ENCODE measurements around the gene RSBN1L. TPM values are rescaled to one million over a fixed set of nuclear protein-coding genes. Genes with fewer than 3 reads are reported as not detected.
A peak's percentile ranks its signal among the peaks of the same experiment; 100 is the strongest.

RSBN1L gene
- polyA plus RNA-seq, 1 of the 3 experiments (the other 2 are of a cell fraction), result 6.5 TPM

GRCh38 chr7:77826300-77826699 is 130.0 kb downstream of the RSBN1L start:
- no peak overlapping the region for H3K4me3 ChIP-seq (ENCODE audit: low read depth in 2 of 2, low read length in 1 of 2)
- peaks cover 59% of the 10 kb centered on the region for H3K79me2 ChIP-seq (ENCODE audit: insufficient read depth)
- no peaks in the 10 kb centered on the region for H3K9me2 ChIP-seq
- no peak overlapping the region for H3K9ac ChIP-seq
- WGBS (ENCODE audit: low lambda C conversion rate), result 85% methylated on average over 2 of the region's 2 CpGs
- no peaks in the 10 kb centered on the region for H3K27me3 ChIP-seq (ENCODE audit: insufficient read depth)
- H3F3A ChIP-seq (replicated peaks; ENCODE audit: insufficient read depth), result no peaks in the 10 kb centered on the region
- peaks cover 0 to 4% of the 10 kb centered on the region in 2 experiments for H3K36me3 ChIP-seq (replicated peaks in 1 of 2; ENCODE audit: control insufficient read depth in 1 of 2, insufficient read depth in 2 of 2, low read length in 1 of 2)
- no peaks in the 10 kb centered on the region for H4K20me1 ChIP-seq (ENCODE audit: insufficient read depth)
- ChIA-PET POLR2A (no interaction called here), CTCF (interaction anchor here (1.2 kb wide), 1 partner anchor 13 kb away, joined by 3 read pairs; no protein-coding TSS in a partner anchor)
- TF ChIP-seq NFIC (IDR thresholded peaks at IDR 0.05; ENCODE audit: borderline replicate concordance) (no peak), REST (IDR thresholded peaks at IDR 0.05; ENCODE audit: low read depth, low read length) (peak; percentile 82), CTCF (IDR thresholded peaks at IDR 0.05) (no peak)
- no peak for DNase-seq
- no peak overlapping the region for H3K4me2 ChIP-seq
- peaks cover 10% of the 10 kb centered on the region; the same call in 1 of the 2 replicates for H3K9me3 ChIP-seq
- H3K4me1 ChIP-seq (ENCODE audit: control insufficient read depth in 1 of 2, insufficient read depth in 2 of 2, low read depth in 1 of 2, low read length in 1 of 2), result peaks cover 0 to 4% of the 10 kb centered on the region in 2 experiments; a peak in 2 of 4 replicates
- H2AFZ ChIP-seq (ENCODE audit: low read depth), result no peak overlapping the region
- no peak overlapping the region for H3K27ac ChIP-seq (ENCODE audit: low read depth in 2 of 2, low read length in 1 of 2)

- Histone ChIP-seq H3K9me2 (no peaks in the 10 kb centered on the region), H3K4me1 (ENCODE audit: control insufficient read depth in 1 of 2, insufficient read depth in 2 of 2, low read depth in 1 of 2, low read length in 1 of 2) (peaks cover 0 to 4% of the 10 kb centered on the region in 2 experiments; a peak in 2 of 4 replicates), H3K4me2 (no peak overlapping the region), H3K36me3 (replicated peaks in 1 of 2; ENCODE audit: control insufficient read depth in 1 of 2, insufficient read depth in 2 of 2, low read length in 1 of 2) (peaks cover 0 to 4% of the 10 kb centered on the region in 2 experiments), H3K4me3 (ENCODE audit: low read depth in 2 of 2, low read length in 1 of 2) (no peak overlapping the region), H3K9ac (no peak overlapping the region), H3K79me2 (ENCODE audit: insufficient read depth) (peaks cover 47% of the 10 kb centered on the region), H3K27ac (ENCODE audit: low read depth in 2 of 2, low read length in 1 of 2) (no peak overlapping the region), H3F3A (replicated peaks; ENCODE audit: insufficient read depth) (no peaks in the 10 kb centered on the region), H2AFZ (ENCODE audit: low read depth) (no peak overlapping the region), H3K9me3 (0 out of 2 replicates have a peak, but pooled peaks cover 6% of the 10 kb centered on the region), H3K27me3 (ENCODE audit: insufficient read depth) (no peaks in the 10 kb centered on the region), H4K20me1 (ENCODE audit: insufficient read depth) (no peaks in the 10 kb centered on the region)
- CTCF ChIA-PET, result no interaction called here
- DNase-seq, result no peak
- 75% methylated on average over 2 of the region's 2 CpGs for WGBS (ENCODE audit: low lambda C conversion rate)
- TF ChIP-seq EZH2phosphoT487 (IDR thresholded peaks at IDR 0.05; ENCODE audit: borderline replicate concordance, low read depth) (no peak), FOXM1 (IDR thresholded peaks at IDR 0.05; ENCODE audit: low read depth) (no peak), NRF1 (IDR thresholded peaks at IDR 0.05; ENCODE audit: low read depth, low read length) (no peak), PBX3 (IDR thresholded peaks at IDR 0.05) (no peak), GATA2 (CRISPR knock-in tag; IDR thresholded peaks at IDR 0.05) (no peak), RXRA (IDR thresholded peaks at IDR 0.05; ENCODE audit: borderline replicate concordance, low read depth) (no peak), CHD2 (IDR thresholded peaks at IDR 0.05; ENCODE audit: low read length, partially characterized antibody) (no peak), USF2 (IDR thresholded peaks at IDR 0.05; ENCODE audit: borderline replicate concordance, low read depth, low read length) (no peak), TAF1 (IDR thresholded peaks at IDR 0.05; ENCODE audit: borderline replicate concordance, low read depth, low read length) (no peak), TEAD4 (IDR thresholded peaks at IDR 0.05; ENCODE audit: borderline replicate concordance, insufficient read depth) (no peak)
- POLR2A ChIA-PET, result no interaction called here
Measured at GRCh38 chr7:77827999-77828398, 131.7 kb downstream of the RSBN1L start.
